Activated CD4-positive, alpha-beta T cell treated with anti-CD3 and anti-CD28 coated beads for 1 hour (primary cell): Measurements from ENCODE around the gene DAPP1.
"Not testable (repeated sequence)": the region's sequence is repeated elsewhere in the genome, so short reads cannot be mapped to it uniquely, and the experiment has no call there.

Source experiments
- DNase-seq: peaks from one replicate; pipeline ENCODE4 v3.0.0-alpha.2; 2020

Gene DAPP1

DNA sequence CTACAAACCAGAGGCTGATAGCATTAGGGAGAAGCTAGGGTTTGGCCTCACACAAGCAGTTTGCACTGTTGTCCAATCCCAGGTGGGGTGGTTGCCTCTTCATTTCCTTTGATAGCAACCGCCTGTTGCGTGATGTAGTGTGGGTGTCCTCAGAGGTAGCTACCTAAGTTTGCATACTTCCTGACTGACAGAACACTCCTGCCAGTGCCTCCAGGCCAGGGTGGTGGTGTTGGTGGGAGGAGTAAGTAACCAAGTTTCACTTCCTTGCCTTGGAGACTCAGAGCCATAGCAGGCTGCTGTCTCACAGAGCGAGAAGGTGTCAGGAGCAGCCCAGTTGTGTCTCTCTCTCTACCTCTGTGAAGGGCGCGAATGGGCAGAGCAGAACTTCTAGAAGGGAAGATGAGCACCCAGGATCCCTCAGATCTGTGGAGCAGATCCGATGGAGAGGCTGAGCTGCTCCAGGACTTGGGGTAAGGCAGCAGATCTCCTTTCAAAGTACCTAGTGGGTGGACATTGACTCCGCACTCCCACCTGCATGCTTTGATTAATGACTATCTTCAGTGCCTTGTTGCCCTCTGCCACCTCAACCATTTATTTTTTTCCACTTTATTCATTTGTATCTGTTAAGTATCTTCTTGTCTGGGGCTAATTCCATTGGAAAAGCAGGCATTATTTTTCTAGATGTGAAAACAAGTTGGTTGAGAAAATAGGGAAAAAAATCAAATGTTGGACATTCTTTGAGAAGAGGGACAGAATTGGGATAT is at the start of gene DAPP1:
Gene DAPP1, plus strand, starts transcription at position 283 of the 764 bp plus-strand sequence. Its CDS starts 87 bp downstream, at position 370.
- peak; percentile 62 for DNase-seq

DNA sequence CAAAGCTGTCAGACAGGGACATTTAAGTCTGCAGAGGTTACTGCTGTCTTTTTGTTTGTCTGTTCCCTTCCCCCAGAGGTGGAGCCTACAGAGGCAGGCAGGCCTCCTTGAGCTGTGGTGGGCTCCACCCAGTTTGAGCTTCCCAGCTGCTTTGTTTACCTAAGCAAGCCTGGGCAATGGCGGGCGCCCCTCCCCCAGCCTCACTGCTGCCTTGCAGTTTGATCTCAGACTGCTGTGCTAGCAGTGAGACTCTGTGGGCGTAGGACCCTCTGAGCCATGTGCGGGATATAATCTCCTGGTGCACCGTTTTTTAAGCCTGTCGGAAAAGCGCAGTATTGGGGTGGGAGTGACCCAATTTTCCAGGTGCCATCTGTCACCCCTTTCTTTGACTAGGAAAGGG is 45.8 kb upstream of the DAPP1 start:
- DNase-seq, result not testable (repeated sequence)

DNA sequence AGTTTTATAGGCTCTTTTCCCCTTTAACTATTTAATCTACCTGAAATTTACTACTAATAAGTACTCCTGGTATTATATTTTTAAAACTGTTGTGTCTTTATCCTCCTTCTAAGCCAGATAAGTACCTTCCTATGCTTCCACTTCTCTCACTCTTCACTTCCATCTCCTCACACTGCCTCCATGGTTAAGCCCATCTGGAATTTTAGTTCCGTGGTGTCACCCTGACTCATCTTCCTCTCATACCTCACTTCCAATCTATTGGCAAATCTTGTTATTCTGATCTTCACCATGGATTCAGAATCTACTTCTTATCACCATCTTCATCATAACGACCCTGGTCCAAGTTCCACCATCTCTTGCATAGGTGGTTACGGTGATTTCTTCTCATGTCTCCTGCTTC is 32.7 kb upstream of the DAPP1 start:
- no peak for DNase-seq

DNA sequence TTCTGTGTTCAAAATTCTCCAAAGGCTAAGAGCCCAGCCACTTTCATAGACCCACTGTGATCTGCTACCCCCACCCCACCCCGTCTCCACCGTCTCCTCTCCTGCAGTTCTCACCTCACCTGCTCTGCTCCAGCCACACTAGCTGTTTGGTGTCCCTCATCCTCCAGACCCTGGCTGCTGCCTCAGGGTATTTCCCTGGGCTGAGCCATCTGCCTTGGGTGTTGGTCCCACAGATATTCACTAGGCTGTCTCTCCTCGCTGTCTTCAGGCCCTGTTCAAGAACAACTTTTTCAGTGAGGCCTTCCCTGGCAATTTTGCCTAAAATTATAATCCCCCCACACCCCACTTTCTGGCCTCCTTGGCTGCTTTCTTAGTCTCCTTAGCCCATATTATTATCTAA is 31.8 kb upstream of the DAPP1 start:
- no peak for DNase-seq

- DNase-seq, result no peak
Measured at GRCh38 chr4:99790796-99791617, 25.6 kb upstream of the DAPP1 start.

- no peak for DNase-seq
Measured at GRCh38 chr4:99800332-99801004, 16.2 kb upstream of the DAPP1 start.

- no peak for DNase-seq
Measured at GRCh38 chr4:99801005-99801699, 15.5 kb upstream of the DAPP1 start.

DNA sequence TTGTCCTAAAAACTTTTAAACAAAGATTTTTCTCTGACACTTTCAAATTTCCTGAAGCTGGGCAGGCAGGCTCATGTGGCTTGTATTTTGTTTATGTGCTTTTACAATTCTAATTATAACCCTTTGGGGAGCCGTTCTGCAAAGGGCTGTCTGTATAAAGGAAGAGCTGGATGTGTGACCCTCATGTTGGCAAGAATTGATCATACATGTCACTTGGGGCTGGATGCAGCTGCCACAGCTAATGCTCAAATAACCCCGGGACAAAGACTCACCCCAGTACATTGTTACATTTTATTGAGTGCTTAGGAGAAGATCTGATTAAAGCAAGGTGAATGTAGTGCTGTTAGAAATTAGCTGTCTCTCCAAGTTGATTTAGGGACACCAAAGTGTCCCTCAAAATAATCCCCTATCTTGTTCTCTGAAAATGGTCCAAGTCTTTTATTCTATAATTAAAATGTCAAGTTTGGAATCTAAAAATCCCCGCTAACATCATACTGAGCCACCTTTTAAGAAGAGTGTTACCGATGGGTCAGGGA is 13.0 kb upstream of the DAPP1 start:
- DNase-seq, result no peak

DNA sequence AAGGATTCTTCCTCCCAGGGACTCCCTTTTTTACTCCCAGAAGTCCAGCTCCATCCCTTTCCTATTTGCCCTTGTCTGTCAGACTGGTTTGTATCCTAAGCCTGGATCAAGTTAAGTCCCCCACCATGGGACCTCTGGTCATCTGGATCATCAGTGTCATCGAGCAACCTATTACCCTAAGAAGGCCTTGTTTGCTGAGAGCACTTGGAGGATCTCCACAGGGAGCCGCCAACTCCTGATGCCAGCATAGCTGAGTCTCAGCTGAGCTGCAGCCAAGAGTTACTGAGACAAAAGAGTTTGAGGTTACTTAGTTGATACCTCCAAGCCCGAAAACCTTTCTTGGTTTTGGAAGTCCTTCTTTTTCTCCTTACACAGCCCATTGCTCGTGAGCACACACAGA is 10.1 kb upstream of the DAPP1 start:
- no peak for DNase-seq

GRCh38 chr4:99807666-99808065 is 9.0 kb upstream of the DAPP1 start:
- no peak for DNase-seq

GRCh38 chr4:99808260-99808857 is 8.3 kb upstream of the DAPP1 start:
- DNase-seq, result peak; percentile 60

DNA sequence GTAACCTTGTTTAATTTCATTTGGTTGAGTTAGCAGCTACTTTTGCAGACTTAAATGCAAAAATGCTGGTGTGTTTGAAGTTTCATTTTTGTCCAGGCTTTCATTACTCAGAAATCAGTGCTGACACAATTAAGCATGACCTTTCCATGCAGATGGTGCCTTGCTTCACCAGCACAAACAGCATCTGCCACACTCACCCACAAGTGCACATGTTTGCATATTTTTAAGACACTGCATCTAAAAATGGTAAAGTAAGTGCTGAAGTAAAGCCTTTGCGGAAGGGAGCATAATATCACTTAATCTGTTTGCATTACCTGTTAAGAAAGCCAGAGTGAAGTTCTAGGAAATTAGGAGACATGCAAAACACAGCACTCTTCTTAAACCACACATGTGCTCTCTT is 7.3 kb upstream of the DAPP1 start:
- DNase-seq, result no peak

DNA sequence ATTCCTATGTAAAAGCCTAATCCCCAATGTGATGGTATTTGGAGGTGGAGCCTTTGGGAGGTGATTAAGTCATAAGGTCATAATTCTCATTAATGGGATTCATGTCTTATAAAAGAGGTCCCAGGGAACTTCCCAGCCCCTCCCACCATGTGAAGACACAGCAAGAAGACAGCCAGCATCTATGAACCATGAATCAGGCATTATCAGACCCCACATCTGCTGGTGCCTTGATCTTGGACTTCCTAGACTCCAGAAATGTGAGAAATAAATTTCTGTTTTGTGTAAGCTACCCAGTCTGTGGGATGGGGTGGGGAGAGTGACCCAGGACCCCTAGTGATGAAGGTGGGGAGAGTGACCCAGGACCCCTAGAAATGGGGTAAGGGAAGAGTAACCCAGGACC is 6.1 kb upstream of the DAPP1 start:
- DNase-seq, result no peak

GRCh38 chr4:99811117-99811516 is 5.5 kb upstream of the DAPP1 start:
- no peak for DNase-seq

DNA sequence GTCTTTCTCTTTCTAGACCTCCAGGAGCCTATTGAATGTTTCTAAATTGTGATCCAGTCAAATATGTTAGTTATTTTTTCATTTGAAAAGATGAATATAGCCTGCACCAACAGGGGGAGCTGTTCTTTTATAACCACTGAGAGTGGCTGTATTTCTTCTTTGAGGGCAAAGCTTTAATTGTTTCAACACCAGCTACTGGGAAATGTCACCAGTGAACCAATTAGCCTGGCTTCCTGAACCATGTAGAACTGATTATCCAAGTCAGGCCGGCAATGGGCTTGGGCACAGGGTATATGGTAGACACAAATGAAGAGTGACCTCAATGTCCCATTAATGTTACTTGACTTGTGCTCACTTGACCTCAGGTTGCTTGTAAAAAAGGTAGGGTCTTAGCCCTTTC is 4.8 kb upstream of the DAPP1 start:
- DNase-seq, result no peak

GRCh38 chr4:99815597-99816011 is 1.0 kb upstream of the DAPP1 start:
- no peak for DNase-seq

GRCh38 chr4:99817309-99817890 is 773 bp downstream of the DAPP1 start:
- no peak for DNase-seq

DNA sequence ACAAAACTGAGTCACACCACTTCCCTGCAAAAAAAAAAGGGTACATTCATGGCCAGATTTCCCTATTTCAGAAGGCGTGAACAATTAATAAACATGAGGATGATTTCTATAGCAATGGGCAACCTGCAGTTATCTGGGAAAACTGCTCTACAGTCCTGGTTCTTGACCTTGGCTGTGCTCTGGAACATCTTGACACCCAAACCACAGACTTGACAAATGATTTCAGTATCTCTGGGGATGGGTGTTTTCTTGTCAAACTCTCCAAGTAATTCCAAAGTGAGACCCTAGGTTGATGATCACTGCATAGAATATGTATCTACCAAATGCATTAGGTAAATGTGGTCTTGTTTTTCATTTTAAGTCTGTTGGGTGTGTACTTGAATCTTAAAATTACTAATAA is 2.0 kb downstream of the DAPP1 start:
- no peak for DNase-seq

- DNase-seq, result no peak
Measured at GRCh38 chr4:99821918-99822503, 5.4 kb downstream of the DAPP1 start.

DNA sequence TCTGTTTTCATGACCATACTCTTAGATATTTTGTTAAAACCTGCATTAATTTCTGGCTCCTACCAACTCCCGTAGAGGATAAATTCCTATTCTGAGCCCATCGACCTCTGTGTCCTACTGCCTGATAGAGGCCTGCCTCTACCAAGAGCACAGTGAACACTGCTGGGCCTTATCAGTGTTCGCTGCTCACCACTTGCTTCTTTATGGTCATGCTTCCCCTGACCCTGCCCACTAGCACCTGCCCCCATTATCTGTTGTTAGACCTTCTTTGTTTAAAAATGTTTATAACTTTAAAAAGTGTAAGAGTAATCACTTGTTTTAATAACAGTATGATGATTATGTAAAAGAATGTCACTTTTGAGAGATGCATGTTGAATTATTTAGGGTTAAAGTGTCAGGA is 6.1 kb downstream of the DAPP1 start:
- DNase-seq, result no peak

- DNase-seq, result no peak
Measured at GRCh38 chr4:99824070-99824599, 7.5 kb downstream of the DAPP1 start.
